Kidney epithelial cell (primary cell): ENCODE data around the gene FOXL3. TPM values are rescaled to one million over a fixed set of nuclear protein-coding genes. Genes with fewer than 3 reads are reported as not detected.
A peak's percentile ranks its signal among the peaks of the same experiment; 100 is the strongest.

Experiments
- DNase-seq: peaks from one replicate; pipeline ENCODE4 v3.0.0-alpha.2; 2010; ENCODE audit warnings: low read depth
- H3K27me3 ChIP-seq: 2 replicates; pipeline ENCODE4 v1.6.0; 2011; ENCODE audit warnings: low read length; ENCODE audit not compliant: control insufficient read depth, insufficient read depth
- H3K36me3 ChIP-seq: 2 replicates; pipeline ENCODE4 v1.5.1; 2011; ENCODE audit warnings: low read length; ENCODE audit not compliant: control insufficient read depth, insufficient read depth
- H3K4me3 ChIP-seq: 2 replicates; pipeline ENCODE4 v1.5.1; 2011; ENCODE audit warnings: low read depth, mild to moderate bottlenecking, control low read depth, low read length
- total RNA-seq: library from RNA; depleted of rRNA; stranded (reverse); fragments of >200 nt; gene quantifications from 2 replicates; pipeline ENCODE4 v1.2.3, GENCODE V29; 2015
- TF ChIP-seq, protein P1 (sequence below): IDR thresholded peaks from 2 replicates; pipeline ENCODE4 v1.5.1; 2011; ENCODE audit warnings: mild to moderate bottlenecking, moderate library complexity, low read length, control low read depth, inconsistent platforms; ENCODE audit not compliant: insufficient read depth, poor library complexity, severe bottlenecking

The FOXL3 gene
- total RNA-seq, 1 donor from 2014 or later: not detected

DNA sequence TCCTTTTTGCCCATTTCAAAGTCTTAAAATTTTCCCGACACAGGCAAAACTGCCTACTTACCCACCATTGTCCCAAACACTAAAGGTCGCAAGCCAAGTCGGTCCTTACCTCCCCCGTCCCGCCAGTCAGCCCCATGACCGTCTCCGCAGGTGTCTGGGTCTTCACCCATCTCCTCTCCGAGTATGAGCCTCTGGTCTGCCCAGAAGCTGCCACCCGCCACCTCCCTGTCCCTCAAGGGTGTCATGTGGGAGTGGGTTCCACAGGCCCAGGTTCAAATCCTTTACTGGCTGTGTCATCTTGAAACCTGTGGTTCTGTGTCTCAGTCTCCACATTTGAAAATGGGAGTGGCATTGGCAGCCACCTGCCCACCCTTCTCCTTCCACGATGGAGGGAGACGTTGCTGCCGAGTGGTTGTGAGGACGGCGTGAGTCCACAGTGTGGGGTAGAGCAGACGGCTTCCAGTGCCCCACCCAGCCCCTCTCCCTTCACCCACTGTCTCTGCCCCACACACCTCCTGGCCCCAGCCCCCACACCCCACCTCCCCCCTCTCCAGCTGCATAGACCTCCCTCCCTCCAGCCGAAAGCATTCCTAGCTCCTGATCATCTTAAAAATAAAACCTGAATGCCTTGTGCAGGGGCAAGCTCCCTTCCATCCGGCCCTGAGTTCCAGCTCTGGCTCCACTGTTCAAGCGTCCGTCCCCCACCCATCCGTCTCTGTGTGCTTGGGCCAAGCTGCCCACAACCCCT, 35.3 kb downstream of the FOXL3 start:
- no peak for DNase-seq
- Histone ChIP-seq H3K27me3 (peaks cover 12% of the 10 kb centered on the region), H3K36me3 (no peaks in the 10 kb centered on the region), H3K4me3 (no peak overlapping the region)
- TF ChIP-seq, protein P1, sequence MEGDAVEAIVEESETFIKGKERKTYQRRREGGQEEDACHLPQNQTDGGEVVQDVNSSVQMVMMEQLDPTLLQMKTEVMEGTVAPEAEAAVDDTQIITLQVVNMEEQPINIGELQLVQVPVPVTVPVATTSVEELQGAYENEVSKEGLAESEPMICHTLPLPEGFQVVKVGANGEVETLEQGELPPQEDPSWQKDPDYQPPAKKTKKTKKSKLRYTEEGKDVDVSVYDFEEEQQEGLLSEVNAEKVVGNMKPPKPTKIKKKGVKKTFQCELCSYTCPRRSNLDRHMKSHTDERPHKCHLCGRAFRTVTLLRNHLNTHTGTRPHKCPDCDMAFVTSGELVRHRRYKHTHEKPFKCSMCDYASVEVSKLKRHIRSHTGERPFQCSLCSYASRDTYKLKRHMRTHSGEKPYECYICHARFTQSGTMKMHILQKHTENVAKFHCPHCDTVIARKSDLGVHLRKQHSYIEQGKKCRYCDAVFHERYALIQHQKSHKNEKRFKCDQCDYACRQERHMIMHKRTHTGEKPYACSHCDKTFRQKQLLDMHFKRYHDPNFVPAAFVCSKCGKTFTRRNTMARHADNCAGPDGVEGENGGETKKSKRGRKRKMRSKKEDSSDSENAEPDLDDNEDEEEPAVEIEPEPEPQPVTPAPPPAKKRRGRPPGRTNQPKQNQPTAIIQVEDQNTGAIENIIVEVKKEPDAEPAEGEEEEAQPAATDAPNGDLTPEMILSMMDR: no peak

DNA sequence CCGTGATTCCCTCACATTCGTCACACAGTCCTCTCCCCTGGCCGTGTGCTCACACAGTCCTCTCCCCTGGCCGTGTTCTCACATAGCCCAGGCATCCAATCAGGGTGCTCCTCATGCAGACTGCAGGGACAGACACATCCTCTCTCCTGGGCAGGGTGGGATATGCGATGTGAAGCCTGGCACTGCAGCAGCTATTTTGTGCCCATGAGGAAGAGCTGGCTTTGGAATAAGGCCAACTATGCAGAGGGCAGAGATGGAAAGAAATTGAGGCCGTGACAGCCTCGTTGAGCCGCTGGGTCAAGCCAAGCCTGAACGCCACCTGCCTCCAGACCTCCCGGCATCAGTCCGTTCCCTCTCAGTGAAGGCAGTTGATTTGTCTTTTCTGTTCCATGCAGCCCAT, 35.8 kb downstream of the FOXL3 start:
- H3K4me3 ChIP-seq: no peak overlapping the region
- TF ChIP-seq, protein P1: no peak
- H3K36me3 ChIP-seq: no peaks in the 10 kb centered on the region
- DNase-seq: no peak
- H3K27me3 ChIP-seq: peaks cover 12% of the 10 kb centered on the region

DNA sequence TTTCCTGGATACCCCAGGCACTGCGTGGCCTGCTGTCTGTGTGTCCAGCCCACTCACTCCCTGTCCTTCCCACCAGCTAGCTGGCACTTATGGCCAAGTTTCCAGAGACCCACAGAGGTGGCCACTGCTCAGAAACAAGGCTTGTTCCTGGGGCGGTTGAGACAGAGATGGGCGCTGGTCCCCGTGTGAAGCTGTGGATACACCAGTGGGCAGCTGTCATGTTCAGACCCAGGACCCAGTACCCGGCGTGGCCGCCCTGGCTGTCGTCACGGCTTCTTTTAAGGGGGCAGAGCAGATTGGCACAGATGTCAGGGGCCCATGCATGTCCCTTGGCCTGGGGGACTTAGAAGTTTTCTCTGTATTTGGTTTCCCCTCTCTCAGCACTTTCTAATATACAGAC, 36.3 kb downstream of the FOXL3 start:
- DNase-seq: no peak
- Histone ChIP-seq H3K27me3 (peaks cover 12% of the 10 kb centered on the region), H3K36me3 (no peaks in the 10 kb centered on the region), H3K4me3 (no peak overlapping the region)
- TF ChIP-seq, protein P1: no peak

DNA sequence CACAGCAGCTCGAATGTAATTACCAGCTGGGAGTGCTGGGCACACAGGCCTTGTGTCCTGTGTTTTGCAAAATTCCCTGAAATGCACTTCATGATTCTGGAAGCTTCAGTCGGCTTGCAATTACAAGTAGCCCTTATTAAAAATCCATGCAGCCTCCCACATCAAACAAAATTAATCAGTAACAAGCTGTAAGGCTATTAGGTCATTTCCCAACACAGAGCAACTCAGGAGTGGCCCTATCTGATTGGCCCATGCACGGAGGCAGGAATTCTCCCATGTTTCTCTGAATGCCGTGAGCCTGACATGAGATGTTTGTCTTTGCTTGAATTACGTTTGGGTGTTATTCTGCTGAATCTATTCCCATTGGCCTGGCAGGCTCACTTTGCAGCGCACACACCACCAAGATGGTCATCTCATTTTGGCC, 36.9 kb downstream of the FOXL3 start:
- peak; percentile 77 for DNase-seq
- TF ChIP-seq, protein P1: no peak
- H3K27me3 ChIP-seq: peaks cover 12% of the 10 kb centered on the region
- no peaks in the 10 kb centered on the region for H3K36me3 ChIP-seq
- H3K4me3 ChIP-seq: no peak overlapping the region

DNA sequence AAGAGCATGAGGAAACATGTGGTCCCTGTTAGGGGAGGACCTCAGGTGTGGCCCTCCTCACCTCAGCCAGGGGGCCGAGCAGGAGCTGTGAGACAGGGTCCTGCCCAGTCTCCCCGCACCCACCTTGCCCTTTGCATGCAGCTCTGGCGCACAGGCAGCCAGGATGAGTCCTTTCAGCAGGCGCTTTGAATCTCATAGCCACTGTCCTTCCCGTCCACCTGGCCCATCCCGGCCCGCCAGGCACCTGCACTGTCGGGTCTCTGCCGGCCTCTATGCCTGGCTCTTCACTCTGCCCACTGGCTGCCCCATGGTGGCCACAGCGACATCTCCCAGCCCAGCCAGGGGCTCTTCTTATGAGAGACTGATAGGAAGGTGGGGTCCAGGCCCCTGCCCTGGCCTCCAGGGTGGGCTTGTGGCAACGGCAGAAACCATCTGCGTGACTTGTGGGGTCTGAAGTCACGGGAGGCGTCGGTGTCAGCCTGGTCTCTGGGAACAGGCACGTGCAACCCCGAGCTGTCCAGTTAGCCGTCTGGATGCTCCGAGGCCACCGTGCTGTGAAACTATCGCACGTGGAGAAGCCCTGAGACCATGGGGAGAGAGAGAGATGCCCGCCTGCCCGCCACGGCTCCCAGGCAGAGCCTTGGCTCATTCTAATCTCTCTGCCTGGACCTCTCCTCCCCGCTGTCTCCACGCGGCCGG, 37.4 kb downstream of the FOXL3 start:
- TF ChIP-seq, protein P1: no peak
- Histone ChIP-seq H3K36me3 (no peaks in the 10 kb centered on the region), H3K4me3 (no peak overlapping the region), H3K27me3 (peaks cover 17% of the 10 kb centered on the region)
- no peak for DNase-seq
